H1 (cell line): ENCODE data around the gene VPS35. TPM values are rescaled to one million over a fixed set of nuclear protein-coding genes. Genes with fewer than 3 reads are reported as not detected.

ENCODE experiments used
- CTCF ChIA-PET: fragments of 300-600 bp; sonication (Branson Sonifier 250); formaldehyde crosslinking; loops from one replicate; lab custom pipeline; 2021; ENCODE audit not compliant: partially characterized antibody; lab: Charles Lee
- POLR2A ChIA-PET: fragments of 300-600 bp; sonication (Branson Sonifier 250); formaldehyde crosslinking; loops from one replicate; lab custom pipeline; 2021; ENCODE audit warnings: inconsistent platforms; ENCODE audit not compliant: partially characterized antibody; lab: Charles Lee
- DNase-seq, 2 experiments: peaks; one replicate each; pipeline versions ENCODE4 v3.0.0 to v3.0.0-alpha.2; 2010 to 2022; ENCODE audit warnings: low spot score in 2 of 2, low read depth in 1 of 2, mixed read lengths in 1 of 2
- FAIRE-seq: peaks from 2 replicates; lab custom pipeline; 2011; peaks lifted over from hg19 to GRCh38; lab: Jason Lieb, UNC
- H2AFZ ChIP-seq: 2 replicates; pipeline ENCODE4 v1.8.1; 2012; ENCODE audit warnings: low read length, inconsistent platforms
- H2AK5ac ChIP-seq: 2 replicates; pipeline ENCODE4 v1.6.1; 2013; ENCODE audit warnings: low read depth, low read length
- H2BK120ac ChIP-seq: replicated peaks from 2 replicates; pipeline ENCODE3; 2013; ENCODE audit warnings: low read depth, low read length, inconsistent platforms
- H2BK12ac ChIP-seq: 2 replicates; pipeline ENCODE4 v1.6.1; 2013; ENCODE audit warnings: low read depth, low read length
- H2BK15ac ChIP-seq: 2 replicates; pipeline ENCODE4 v1.6.1; 2013; ENCODE audit warnings: low read length
- H2BK20ac ChIP-seq: 2 replicates; pipeline ENCODE4 v1.6.1; 2013; ENCODE audit warnings: low read length
- H2BK5ac ChIP-seq: 2 replicates; pipeline ENCODE4 v1.6.1; 2013; ENCODE audit warnings: low read depth, low read length
- H3K14ac ChIP-seq: 2 replicates; pipeline ENCODE4 v1.6.1; 2013; ENCODE audit warnings: inconsistent platforms; ENCODE audit not compliant: insufficient read length
- H3K18ac ChIP-seq: 2 replicates; pipeline ENCODE4 v1.6.1; 2013; ENCODE audit warnings: low read length; ENCODE audit errors: extremely low read depth
- H3K23ac ChIP-seq: 2 replicates; pipeline ENCODE4 v1.6.1; 2013; ENCODE audit warnings: inconsistent platforms; ENCODE audit not compliant: insufficient read length
- H3K23me2 ChIP-seq: 2 replicates; pipeline ENCODE4 v1.6.1; 2013; ENCODE audit warnings: low read depth, low read length
- H3K27ac ChIP-seq: 2 replicates; pipeline ENCODE4 v1.6.1; 2011; ENCODE audit warnings: low read depth, low read length, inconsistent platforms
- H3K27me3 ChIP-seq, 4 experiments: replicated peaks in 1 of 4; 1 replicate in 1 of 4; 2 replicates in 3 of 4; pipeline versions ENCODE4 v1.6.1 to v1.8.1; 2011 to 2013; ENCODE audit warnings: low read length in 3 of 4, mild to moderate bottlenecking in 3 of 4, inconsistent platforms in 2 of 4, mixed read lengths in 2 of 4, moderate library complexity in 1 of 4; ENCODE audit not compliant: control insufficient read depth in 3 of 4, insufficient read depth in 3 of 4; ENCODE audit errors: extremely low read depth in 1 of 4
- H3K36me3 ChIP-seq, 4 experiments: 2 replicates each; pipeline versions ENCODE4 v1.6.1 to v1.8.1; 2011 to 2013; ENCODE audit warnings: mild to moderate bottlenecking in 4 of 4, low read length in 3 of 4, moderate library complexity in 2 of 4, control low read depth in 1 of 4, inconsistent platforms in 1 of 4; ENCODE audit not compliant: insufficient read depth in 4 of 4, control insufficient read depth in 2 of 4
- H3K4ac ChIP-seq: replicated peaks from 2 replicates; pipeline ENCODE3; 2013; ENCODE audit warnings: low read length, low read depth, mixed read lengths, inconsistent platforms; ENCODE audit not compliant: insufficient read length
- H3K4me1 ChIP-seq, 4 experiments: replicated peaks in 1 of 4; 1 replicate in 1 of 4; 2 replicates in 3 of 4; pipeline versions ENCODE4 v1.6.1 to v1.8.1; 2011 to 2013; ENCODE audit warnings: low read length in 3 of 4, inconsistent platforms in 2 of 4, mixed read lengths in 1 of 4; ENCODE audit not compliant: insufficient read depth in 4 of 4, control insufficient read depth in 3 of 4
- H3K4me2 ChIP-seq, 2 experiments: 2 replicates each; pipeline versions ENCODE4 v1.6.1 to v1.8.1; 2011 to 2013; ENCODE audit warnings: low read depth in 2 of 2, low read length in 2 of 2, control low read depth in 1 of 2, inconsistent platforms in 1 of 2, mild to moderate bottlenecking in 1 of 2; ENCODE audit not compliant: insufficient read depth in 1 of 2
- H3K4me3 ChIP-seq, 4 experiments: fragments of 200-600, 300-600 bp in 1 of 4; sonication (generic), shearing (Covaris generic), sonication (Bioruptor Twin) in 1 of 4; 2 replicates each; pipeline versions ENCODE4 v1.5.1 to v1.8.1; 2011 to 2016; ENCODE audit warnings: low read length in 4 of 4, low read depth in 3 of 4, control low read depth in 2 of 4, inconsistent platforms in 2 of 4, mild to moderate bottlenecking in 2 of 4, mixed read lengths in 1 of 4, moderate library complexity in 1 of 4; ENCODE audit not compliant: insufficient read depth in 2 of 4; ENCODE audit errors: extremely low read depth in 1 of 4
- H3K56ac ChIP-seq: replicated peaks from 2 replicates; pipeline ENCODE3; 2013; ENCODE audit warnings: low read depth, mild to moderate bottlenecking, mixed read lengths, low read length, inconsistent platforms; ENCODE audit not compliant: insufficient read length
- H3K79me1 ChIP-seq: 2 replicates; pipeline ENCODE4 v1.6.1; 2013; ENCODE audit warnings: low read depth, low read length, control low read depth
- H3K79me2 ChIP-seq, 2 experiments: 2 replicates each; pipeline versions ENCODE4 v1.6.1 to v1.8.1; 2012 to 2013; ENCODE audit warnings: low read length in 2 of 2, mild to moderate bottlenecking in 2 of 2, inconsistent platforms in 1 of 2; ENCODE audit not compliant: insufficient read depth in 2 of 2, control insufficient read depth in 1 of 2
- H3K9ac ChIP-seq, 4 experiments: replicated peaks in 1 of 4; 1 replicate in 1 of 4; 2 replicates in 3 of 4; pipeline versions ENCODE4 v1.6.1 to v1.8.1; 2011 to 2013; ENCODE audit warnings: low read depth in 3 of 4, low read length in 3 of 4, control low read depth in 2 of 4, mild to moderate bottlenecking in 2 of 4, moderate library complexity in 2 of 4, inconsistent platforms in 1 of 4; ENCODE audit errors: extremely low read depth in 1 of 4
- H3K9me3 ChIP-seq, 2 experiments: 2 replicates each; pipeline versions ENCODE4 v1.6.1 to v1.8.1; 2012 to 2013; ENCODE audit warnings: mild to moderate bottlenecking in 2 of 2, moderate library complexity in 2 of 2, control low read depth in 1 of 2, inconsistent platforms in 1 of 2, low read depth in 1 of 2, low read length in 1 of 2, mixed read lengths in 1 of 2; ENCODE audit not compliant: insufficient read depth in 2 of 2
- H4K20me1 ChIP-seq, 2 experiments: replicated peaks in 1 of 2; 2 replicates each; pipeline versions ENCODE3 to v1.8.1; 2011 to 2013; ENCODE audit warnings: inconsistent platforms in 2 of 2, low read length in 2 of 2, mild to moderate bottlenecking in 1 of 2; ENCODE audit not compliant: insufficient read depth in 2 of 2, control insufficient read depth in 1 of 2
- H4K5ac ChIP-seq: 2 replicates; pipeline ENCODE4 v1.6.1; 2013; ENCODE audit warnings: low read length, low read depth, mixed read lengths, inconsistent platforms; ENCODE audit not compliant: insufficient read length
- H4K8ac ChIP-seq: 2 replicates; pipeline ENCODE4 v1.8.0; 2013; ENCODE audit warnings: mild to moderate bottlenecking, moderate library complexity, low read length, inconsistent platforms; ENCODE audit not compliant: insufficient read depth; ENCODE audit errors: extremely low read depth
- H4K91ac ChIP-seq: replicated peaks from 2 replicates; pipeline ENCODE3; 2013; ENCODE audit warnings: low read length, mixed read lengths, inconsistent platforms; ENCODE audit not compliant: insufficient read length
- ASH2L ChIP-seq: fragments of 200-600, 300-600 bp; sonication (generic); IDR thresholded peaks from one replicate; pipeline ENCODE4 v1.7.1; 2017; ENCODE audit warnings: low read length
- ATF2 ChIP-seq: IDR thresholded peaks from 2 replicates; pipeline ENCODE4 v1.6.1; 2012; ENCODE audit warnings: low read length, inconsistent platforms
- BRCA1 ChIP-seq: IDR thresholded peaks from 2 replicates; pipeline ENCODE4 v1.6.1; 2012; ENCODE audit warnings: low read depth, low read length, improper control_type of control experiment
- CTCF ChIP-seq, 3 experiments: IDR thresholded peaks; 1 replicate in 2 of 3; 2 replicates in 1 of 3; pipeline versions ENCODE4 v1.5.1 to v1.6.1; 2011; ENCODE audit warnings: low read length in 3 of 3, mild to moderate bottlenecking in 3 of 3, inconsistent platforms in 2 of 3, low read depth in 1 of 3, moderate library complexity in 1 of 3; ENCODE audit not compliant: insufficient read depth in 1 of 3; ENCODE audit errors: control extremely low read depth in 1 of 3
- KDM1A ChIP-seq: fragments of 200-600, 300-600 bp; sonication (generic); IDR thresholded peaks from 2 replicates; pipeline ENCODE4 v1.7.1; 2016; ENCODE audit warnings: mild to moderate bottlenecking, low read length, borderline replicate concordance
- KDM5A ChIP-seq: fragments of 200-600 bp; IDR thresholded peaks from 2 replicates; pipeline ENCODE4 v1.7.1; 2012; ENCODE audit warnings: mild to moderate bottlenecking, low read length, inconsistent platforms, mixed read lengths
- MAFK ChIP-seq: IDR thresholded peaks from 2 replicates; pipeline ENCODE4 v1.6.1; 2012; ENCODE audit warnings: low read depth, mild to moderate bottlenecking, improper control_type of control experiment, low read length
- SRF ChIP-seq: IDR thresholded peaks from 2 replicates; pipeline ENCODE4 v1.6.1; 2011; ENCODE audit warnings: mild to moderate bottlenecking, low read depth, low read length, moderate library complexity
- WGBS, 2 experiments: shearing (Covaris generic) in 1 of 2; methylation state at CpG; one replicate each; pipeline versions ENCODE4 v1.1.6 to v1.1.7; 2013 to 2015; ENCODE audit warnings: low lambda C conversion rate in 2 of 2, mixed read lengths in 2 of 2, inconsistent platforms in 1 of 2, low coverage in 1 of 2, missing lambda C conversion rate in 1 of 2; ENCODE audit not compliant: insufficient replicate concordance in 2 of 2, insufficient coverage in 1 of 2, insufficient read length in 1 of 2; ENCODE audit errors: extremely low coverage in 1 of 2, missing lambda C conversion rate in 1 of 2; 5-methylcytosine and 5-hydroxymethylcytosine counted together
- polyA plus RNA-seq, 7 experiments: library from polyadenylated mRNA; depleted of rRNA in 3 of 7; stranded (reverse) in 5 of 7; unstranded in 2 of 7; fragments of >200 nt in 5 of 7; fragments of 200-250 nt in 2 of 7; gene quantifications; 1 replicate in 5 of 7; 2 replicates in 1 of 7; 4 replicates in 1 of 7; pipeline versions ENCODE4 v1.2.1 to v1.2.3, GENCODE V29; 2011 to 2013; ENCODE audit warnings: missing spikeins in 2 of 7, mixed read lengths in 2 of 7
- total RNA-seq: library from RNA; stranded (reverse); fragmentation: NEBNext Ultra II Directional; extraction: Animal tissue kit (Norgen Biotek cat#: 25700); gene quantifications from 2 replicates; pipeline ENCODE4 v1.2.1, GENCODE V29; 2021

The VPS35 gene
- total and polyA plus RNA-seq, 2 of the 8 experiments (the other 6 are each of a cell fraction or from before 2014, with no cell fraction given) = 10.3 to 66.9 TPM

GRCh38 chr16:46729326-46729995, 40.5 kb upstream of the VPS35 start:
- Histone ChIP-seq H3K9ac (no peak overlapping the region), H4K5ac (no peak overlapping the region), H4K8ac (no peak overlapping the region), H3K4me1 (no peaks in the 10 kb centered on the region), H3K4me2 (no peak overlapping the region), H2BK120ac (no peak overlapping the region), H3K79me1 (no peaks in the 10 kb centered on the region), H3K4ac (no peak overlapping the region), H4K91ac (no peak overlapping the region), H2AFZ (no peak overlapping the region), H3K9me3 (0 out of 4 replicates have a peak, but pooled peaks cover 0 to 1% of the 10 kb centered on the region in 2 experiments), H3K27me3 (no peaks in the 10 kb centered on the region), H3K18ac (no peak overlapping the region), H2AK5ac (no peak overlapping the region), H3K23me2 (no peaks in the 10 kb centered on the region), H3K36me3 (no peaks in the 10 kb centered on the region), H2BK5ac (no peak overlapping the region), H3K23ac (no peak overlapping the region), H3K14ac (no peak overlapping the region), H2BK15ac (no peak overlapping the region), H3K56ac (no peak overlapping the region), H3K27ac (no peak overlapping the region), H4K20me1 (no peaks in the 10 kb centered on the region), H3K79me2 (no peaks in the 10 kb centered on the region), H2BK20ac (no peak overlapping the region), H3K4me3 (no peak overlapping the region), H2BK12ac (no peak overlapping the region)
- FAIRE-seq = no peak
- no peak for TF ChIP-seq ASH2L
- no peak for TF ChIP-seq CTCF (IDR thresholded peaks at IDR 0.05; ENCODE audit: control extremely low read depth in 1 of 3, insufficient read depth in 1 of 3, low read depth in 1 of 3, low read length in 3 of 3)
- TF ChIP-seq SRF = no peak
- TF ChIP-seq KDM1A = no peak
- TF ChIP-seq MAFK = no peak
- no peak for TF ChIP-seq ATF2
- no peak for TF ChIP-seq KDM5A
- no peak for TF ChIP-seq BRCA1
- WGBS, 2 experiments = 96% methylated on average over 7 of the region's 7 CpGs; no CpG with 5 or more reads in 1 of the 2 experiments
- no peak for DNase-seq
- CTCF ChIA-PET = interaction anchor here (1.5 kb wide), 1 partner anchor 30 kb away, joined by 3 read pairs; no protein-coding TSS in a partner anchor
- POLR2A ChIA-PET = interaction anchor here (1.2 to 1.4 kb wide), 2 partner anchors 39 to 41 kb away, joined by 3 to 4 read pairs; partner anchors contain the start of gene ORC6
